Adrenal gland (tissue), 12 donors: ENCODE measurements around the gene KHDC4. TPM values are rescaled to one million over a fixed set of nuclear protein-coding genes. Genes with fewer than 3 reads are reported as not detected.

Source experiments
- DNase-seq, 7 donors: peaks; one replicate each; pipeline ENCODE4 v3.0.0-alpha.2; 2019 to 2020
- H3K27ac ChIP-seq, 5 donors: fragments of 200-600 bp; sonication (generic) in 4 of 5; 1 replicate in 3 of 5; 2 replicates in 2 of 5; pipeline versions ENCODE4 v1.5.1 to v1.8.0; 2016 to 2020; ENCODE audit warnings: mild to moderate bottlenecking in 1 of 5
- H3K27me3 ChIP-seq: fragments of 200-600 bp; 2 replicates; pipeline ENCODE4 v1.8.0; 2021
- H3K36me3 ChIP-seq, 2 donors: fragments of 200-600 bp; replicated peaks in 1 of 2; 1 replicate in 1 of 2; 2 replicates in 1 of 2; pipeline versions ENCODE4 v1.5.1 to v1.8.0; 2018 to 2022
- H3K4me1 ChIP-seq, 2 donors: fragments of 200-600 bp; replicated peaks in 1 of 2; 1 replicate in 1 of 2; 2 replicates in 1 of 2; pipeline versions ENCODE4 v1.5.1 to v1.8.0; 2018 to 2021
- H3K4me3 ChIP-seq, 4 donors: fragments of 200-600 bp; sonication (generic) in 3 of 4; one replicate each; pipeline ENCODE4 v1.5.1; 2016 to 2018
- H3K9me3 ChIP-seq, 3 donors: fragments of 200-600 bp; sonication (generic) in 1 of 3; replicated peaks in 1 of 3; 1 replicate in 2 of 3; 2 replicates in 1 of 3; pipeline versions ENCODE4 v1.5.1 to v1.8.0; 2016 to 2021
- CTCF ChIP-seq, 6 experiments: fragments of 450-650 bp in 4 of 6; fragments of 200-600 bp in 2 of 6; sonication (generic) in 1 of 6; IDR thresholded peaks; 1 replicate in 5 of 6; 2 replicates in 1 of 6; pipeline versions ENCODE4 v1.5.1 to v1.8.0; 2016 to 2021; ENCODE audit warnings: antibody characterized with exemption in 6 of 6, mild to moderate bottlenecking in 2 of 6, moderate library complexity in 1 of 6
- POLR2A ChIP-seq, 2 donors: fragments of 450-650 bp; IDR thresholded peaks; one replicate each; pipeline ENCODE4 v1.6.1; 2017; ENCODE audit warnings: antibody characterized with exemption in 2 of 2, mild to moderate bottlenecking in 2 of 2, moderate library complexity in 1 of 2
- WGBS, 4 donors: extraction: QIAGEN DNeasy Blood & Tissue Kit in 2 of 4; methylation state at CpG; one replicate each; pipeline versions ENCODE4 v1.1.5 to v1.1.7; 2013 to 2017; 5-methylcytosine and 5-hydroxymethylcytosine counted together
- intact Hi-C, 2 donors: fragments of 100-400 bp; cut with DNase I; formaldehyde crosslinking; loops; one replicate each; pipeline versions ENCODE4 v1.14.1 to v1.15.0; 2022 to 2023
- microRNA-seq, 3 donors: library from miRNA; unstranded; fragments of <30 nt; microRNA quantifications; one replicate each; pipeline ENCODE4, GENCODE V29; 2017 to 2020
- polyA plus RNA-seq, 3 donors: library from polyadenylated mRNA; stranded (reverse); fragments of 200-250 nt in 2 of 3; fragments of 350-450 nt in 1 of 3; fragmentation: Illumina TruSeq in 1 of 3; extraction: RNeasy Lipid Tissue Mini Kit (QIAGEN cat#74804) in 1 of 3; gene quantifications; one replicate each; pipeline ENCODE4 v1.2.3, GENCODE V29; 2013 to 2014
- small RNA-seq, 2 donors: library from RNA; depleted of rRNA; stranded (forward); fragments of <200 nt; gene quantifications; one replicate each; pipeline ENCODE3, GENCODE V24; 2016
- total RNA-seq, 9 donors: library from RNA; depleted of rRNA in 4 of 9; stranded (reverse); fragments of >200 nt in 4 of 9; fragments of 120-200 nt in 1 of 9; fragmentation: NEBNext Ultra II Directional in 1 of 9; extraction: Animal tissue kit (Norgen Biotek cat#: 25700) in 1 of 9; gene quantifications; one replicate each; pipeline versions ENCODE4 v1.1.0 to v1.2.4, GENCODE V29; 2013 to 2023
- donor health status: healthy with polysubstance abuse.
- donor health status: Bipolar disorder and iron deficiency.
- donor health status: DM: yes; HTN: yes; CAD: no.
- donor health status: DM: no; HTN: no; CAD: no.
- donor health status: DM: no; HTN: no; CAD: no.
- donor health status: DM: yes; HTN: yes; CAD: no.

Gene KHDC4
- total and polyA plus RNA-seq, 12 donors, result 16.8 to 52.9 (median 38.3) TPM

- intact Hi-C loops, result no loop called here
- DNase-seq, result no peak
- Histone ChIP-seq H3K9me3 (no peaks in the 10 kb centered on the region), H3K4me3 (no peak overlapping the region), H3K27ac (no peak overlapping the region), H3K36me3 (no peaks in the 10 kb centered on the region), H3K4me1 (peaks cover 5 to 20% of the 10 kb centered on the region in 2 donors), H3K27me3 (no peaks in the 10 kb centered on the region)
- WGBS, 4 donors, result 91 to 95% (median 93%) methylated on average over 5 of the region's 5 CpGs
- TF ChIP-seq CTCF (IDR thresholded peaks at IDR 0.05) (no peak), POLR2A (IDR thresholded peaks at IDR 0.05) (no peak)
Observed at GRCh38 chr1:155872527-155872926, 61.7 kb downstream of the KHDC4 start.

- intact Hi-C loops, result no loop called here
- TF ChIP-seq POLR2A (IDR thresholded peaks at IDR 0.05), result no peak
- TF ChIP-seq CTCF (IDR thresholded peaks at IDR 0.05), result no peak
- Histone ChIP-seq H3K9me3 (no peaks in the 10 kb centered on the region), H3K4me3 (no peak overlapping the region), H3K27ac (peak overlapping the region in 4 of 5 donors; percentile 2 to 66 (median 48)), H3K4me1 (peaks cover 5 to 20% of the 10 kb centered on the region in 2 donors), H3K27me3 (no peaks in the 10 kb centered on the region), H3K36me3 (no peaks in the 10 kb centered on the region)
- 28 to 44% (median 30%) methylated on average over 1 of the region's 1 CpG for WGBS, 4 donors
- peak; percentile 82 to 93 (median 92) for DNase-seq
Observed at GRCh38 chr1:155871390-155871789, 62.8 kb downstream of the KHDC4 start.

GRCh38 chr1:155867766-155868165, 66.4 kb downstream of the KHDC4 start:
- 95 to 98% (median 97%) methylated on average over 8 of the region's 8 CpGs for WGBS, 4 donors

GRCh38 chr1:155864393-155864792, 69.8 kb downstream of the KHDC4 start:
- DNase-seq, result no peak
- Histone ChIP-seq H3K27ac (no peak overlapping the region), H3K36me3 (no peaks in the 10 kb centered on the region), H3K4me3 (no peak overlapping the region), H3K9me3 (no peaks in the 10 kb centered on the region), H3K27me3 (no peaks in the 10 kb centered on the region), H3K4me1 (no peaks in the 10 kb centered on the region)
- TF ChIP-seq POLR2A (IDR thresholded peaks at IDR 0.05) (no peak), CTCF (IDR thresholded peaks at IDR 0.05) (no peak)
- intact Hi-C loops, result no loop called here

More at GRCh38 chr1:155867766-155868165, 66.4 kb downstream of the KHDC4 start:
- Histone ChIP-seq H3K36me3 (no peaks in the 10 kb centered on the region), H3K9me3 (no peaks in the 10 kb centered on the region), H3K4me3 (no peak overlapping the region), H3K4me1 (peaks cover 5 to 20% of the 10 kb centered on the region in 2 donors), H3K27me3 (no peaks in the 10 kb centered on the region), H3K27ac (no peak overlapping the region)
- TF ChIP-seq CTCF (IDR thresholded peaks at IDR 0.05) (no peak), POLR2A (IDR thresholded peaks at IDR 0.05) (no peak)
- no peak for DNase-seq
- intact Hi-C loops, result no loop called here

Small RNAs within 50 kb of the gene (microRNA-seq; reads per million reads assigned to microRNA genes)
- gene MIR6738, result 0 reads per million in 3 donors

Small RNAs within 50 kb of the gene (small RNA-seq; reads per million reads assigned to genes)
- gene MIR6738 (0 reads per million in 2 donors), gene RF00015 (0 reads per million in 2 donors), gene SCARNA4 (0 reads per million in 2 donors), gene SNORA80E (110 to 200 reads per million in 2 donors)

Other genes with a start within 250 kb of the KHDC4 start
- 10 to 100 TPM; 46.3 to 65.1 (median 57.4) TPM for gene YY1AP1, start 245.6 kb downstream of the KHDC4 start, total RNA-seq
- gene YY1AP1, start 245.6 kb downstream of the KHDC4 start, polyA plus RNA-seq, result 10 to 100 TPM; 44.0 to 70.4 (median 57.8) TPM
- gene DAP3, start 245.3 kb downstream of the KHDC4 start, total RNA-seq, result 100 to 1,000 TPM in 6 of 9 donors, 10 to 100 TPM in 3; 85.4 to 186 (median 115) TPM
- gene DAP3, start 245.3 kb downstream of the KHDC4 start, polyA plus RNA-seq, result 100 to 1,000 TPM; 101 to 169 (median 114) TPM
- 10 to 100 TPM; 13.7 to 41.7 (median 35.3) TPM for gene GON4L, start 77.2 kb downstream of the KHDC4 start, total RNA-seq
- gene GON4L, start 77.2 kb downstream of the KHDC4 start, polyA plus RNA-seq, result 10 to 100 TPM; 22.4 to 40.3 (median 32.8) TPM
- gene SYT11, start 74.8 kb downstream of the KHDC4 start, total RNA-seq, result 10 to 100 TPM in 5 of 9 donors, 1 to 10 TPM in 4; 3.0 to 28.2 (median 10.5) TPM
- gene SYT11, start 74.8 kb downstream of the KHDC4 start, polyA plus RNA-seq, result 10 to 100 TPM in 1 of 3 donors, 1 to 10 TPM in 2; 1.1 to 19.2 (median 2.8) TPM
- 10 to 100 TPM; 19.4 to 54.0 (median 31.4) TPM for gene RIT1, start 23.1 kb downstream of the KHDC4 start, total RNA-seq
- gene RIT1, start 23.1 kb downstream of the KHDC4 start, polyA plus RNA-seq, result 10 to 100 TPM; 10.3 to 18.2 (median 16.2) TPM
- gene RXFP4, start 7.2 kb upstream of the KHDC4 start, total RNA-seq, result not detected
- not detected for gene RXFP4, start 7.2 kb upstream of the KHDC4 start, polyA plus RNA-seq
- 10 to 100 TPM in 8 of 9 donors, 1 to 10 TPM in 1; 7.6 to 41.3 (median 32.3) TPM for gene ARHGEF2, start 44.1 kb upstream of the KHDC4 start, total RNA-seq
- gene ARHGEF2, start 44.1 kb upstream of the KHDC4 start, polyA plus RNA-seq, result 10 to 100 TPM; 13.6 to 27.8 (median 19.9) TPM
- 100 to 1,000 TPM; 171 to 722 (median 357) TPM for gene SSR2, start 86.5 kb upstream of the KHDC4 start, total RNA-seq
- 100 to 1,000 TPM; 164 to 724 (median 287) TPM for gene SSR2, start 86.5 kb upstream of the KHDC4 start, polyA plus RNA-seq
- gene UBQLN4, start 119.4 kb upstream of the KHDC4 start, total RNA-seq, result 10 to 100 TPM in 8 of 9 donors, 1 to 10 TPM in 1; 9.5 to 34.6 (median 22.6) TPM
- 10 to 100 TPM; 15.0 to 30.0 (median 27.5) TPM for gene UBQLN4, start 119.4 kb upstream of the KHDC4 start, polyA plus RNA-seq
- gene LAMTOR2, start 120.4 kb upstream of the KHDC4 start, total RNA-seq, result 100 to 1,000 TPM in 3 of 9 donors, 10 to 100 TPM in 6; 53.6 to 140 (median 85.1) TPM
- 100 to 1,000 TPM in 2 of 3 donors, 10 to 100 TPM in 1; 76.0 to 216 (median 143) TPM for gene LAMTOR2, start 120.4 kb upstream of the KHDC4 start, polyA plus RNA-seq
- gene RAB25, start 126.7 kb upstream of the KHDC4 start, total RNA-seq, result under 1 TPM in 1 of 9 donors, not detected in 8; 0.38 TPM
- under 1 TPM in 2 of 3 donors, not detected in 1; 0.17 to 0.48 TPM for gene RAB25, start 126.7 kb upstream of the KHDC4 start, polyA plus RNA-seq
- gene MEX3A, start 148.1 kb upstream of the KHDC4 start, total RNA-seq, result 1 to 10 TPM in 4 of 9 donors, under 1 TPM in 5; 0.09 to 2.4 (median 0.55) TPM
- gene MEX3A, start 148.1 kb upstream of the KHDC4 start, polyA plus RNA-seq, result under 1 TPM; 0.17 to 0.27 (median 0.24) TPM
- gene LMNA, start 180.3 kb upstream of the KHDC4 start, total RNA-seq, result 100 to 1,000 TPM; 116 to 591 (median 391) TPM
- 100 to 1,000 TPM; 140 to 458 (median 374) TPM for gene LMNA, start 180.3 kb upstream of the KHDC4 start, polyA plus RNA-seq
- gene SEMA4A, start 219.2 kb upstream of the KHDC4 start, total RNA-seq, result 1 to 10 TPM in 7 of 9 donors, under 1 TPM in 2; 0.30 to 4.8 (median 1.8) TPM
- 1 to 10 TPM in 2 of 3 donors, under 1 TPM in 1; 0.93 to 3.1 (median 2.4) TPM for gene SEMA4A, start 219.2 kb upstream of the KHDC4 start, polyA plus RNA-seq